Cardiac muscle cell (in vitro differentiated cells and primary cell): ENCODE results near the gene DOCK4. TPM values are rescaled to one million over a fixed set of nuclear protein-coding genes. Genes with fewer than 3 reads are reported as not detected.

Experiments used
- DNase-seq, 2 donors: peaks; one replicate each; pipeline versions ENCODE4 v3.0.0 to v3.0.0-alpha.2; 2010 to 2017; ENCODE audit warnings: low read depth in 1 of 2, low spot score in 1 of 2
- H3K27ac ChIP-seq: fragments of 200-600 bp; sonication (generic); 2 replicates; pipeline ENCODE4 v1.5.1; 2016
- H3K27me3 ChIP-seq: fragments of 200-600 bp; sonication (generic); 2 replicates; pipeline ENCODE4 v1.6.0; 2016; ENCODE audit warnings: control low read depth
- H3K36me3 ChIP-seq: fragments of 200-600 bp; sonication (generic); 2 replicates; pipeline ENCODE4 v1.5.1; 2016; ENCODE audit warnings: control low read depth
- H3K4me1 ChIP-seq: fragments of 200-600 bp; sonication (generic); 2 replicates; pipeline ENCODE4 v1.8.1; 2017; ENCODE audit warnings: low read depth, mild to moderate bottlenecking, mixed run types
- H3K4me3 ChIP-seq: fragments of 200-600 bp; sonication (generic); 2 replicates; pipeline ENCODE4 v1.5.1; 2016; ENCODE audit warnings: mild to moderate bottlenecking
- H3K9me3 ChIP-seq: fragments of 200-600 bp; sonication (generic); 2 replicates; pipeline ENCODE4 v1.5.1; 2017; ENCODE audit warnings: low read depth, mild to moderate bottlenecking, control low read depth
- CTCF ChIP-seq: IDR thresholded peaks from 2 replicates; pipeline ENCODE4 v1.5.1; 2012; ENCODE audit warnings: low read depth, mild to moderate bottlenecking, low read length
- polyA plus RNA-seq: library from polyadenylated mRNA; unstranded; fragments of >200 nt; fragmentation: Nextera tagmentation; extraction: Ambion mirVana; gene quantifications from 2 replicates; pipeline ENCODE4 v1.2.1, GENCODE V29; 2016
- total RNA-seq: library from RNA; depleted of rRNA; stranded (reverse); fragments of >200 nt; gene quantifications from 2 replicates; pipeline ENCODE4 v1.2.3, GENCODE V29; 2016

DOCK4 gene
- total and polyA plus RNA-seq, 2 experiments from 2014 or later, result 5.3 to 11.4 TPM

DNA sequence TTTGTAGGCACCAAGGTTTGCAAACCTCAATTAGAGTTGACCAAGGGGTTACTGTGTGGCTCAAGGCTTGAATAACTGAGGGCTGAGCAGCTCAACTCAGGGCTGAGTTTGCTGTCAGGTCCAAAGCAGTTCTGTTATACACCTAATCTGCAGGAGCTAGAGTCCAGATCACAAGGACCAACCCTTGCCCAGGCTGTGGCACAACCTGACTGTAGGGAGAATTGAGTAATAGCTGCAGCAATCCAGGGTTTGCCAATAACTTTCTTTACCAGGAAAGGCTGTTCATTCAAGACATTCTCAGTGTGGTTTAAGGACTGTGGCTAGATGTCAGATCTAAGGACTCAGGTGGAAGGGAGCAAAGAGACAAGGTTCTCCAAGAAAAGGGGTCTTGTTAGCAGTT is 528.4 kb downstream of the DOCK4 start:
- TF ChIP-seq CTCF, result no peak
- no peak overlapping the region for H3K27ac ChIP-seq
- H3K4me1 ChIP-seq, result no peaks in the 10 kb centered on the region
- peak in 1 of 2 donors; percentile 8 for DNase-seq
- H3K9me3 ChIP-seq, result no peaks in the 10 kb centered on the region
- no peaks in the 10 kb centered on the region for H3K36me3 ChIP-seq
- H3K27me3 ChIP-seq, result peaks cover 47% of the 10 kb centered on the region
- H3K4me3 ChIP-seq, result no peak overlapping the region

DNA sequence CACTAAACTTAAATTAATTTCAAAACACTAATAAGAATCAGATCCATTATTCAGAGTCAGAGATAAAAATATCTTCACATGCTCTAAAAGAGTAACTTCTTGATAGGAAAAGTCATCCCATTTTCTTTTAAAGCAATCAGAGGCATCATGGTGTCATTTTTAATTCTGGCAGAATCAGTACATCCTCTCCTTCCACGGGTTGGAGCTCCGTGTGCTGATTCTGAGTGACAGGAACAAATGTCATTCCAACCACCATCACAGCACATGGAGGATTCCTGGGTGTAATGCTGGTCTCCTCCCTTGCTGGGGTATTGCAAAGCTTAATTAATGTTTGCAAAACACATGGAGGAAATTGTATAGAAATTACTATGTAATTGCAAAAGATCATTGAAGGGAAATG is 529.4 kb downstream of the DOCK4 start:
- Histone ChIP-seq H3K27me3 (peaks cover 55% of the 10 kb centered on the region), H3K9me3 (no peaks in the 10 kb centered on the region), H3K27ac (no peak overlapping the region), H3K36me3 (no peaks in the 10 kb centered on the region), H3K4me3 (no peak overlapping the region), H3K4me1 (no peaks in the 10 kb centered on the region)
- DNase-seq, result no peak
- no peak for TF ChIP-seq CTCF

Other genes with a start within 250 kb of the DOCK4 start
- 15.6 and 22.6 TPM in 2 replicates for gene ZNF277, start 296 bp upstream of the DOCK4 start, total RNA-seq
- gene ZNF277, start 296 bp upstream of the DOCK4 start, polyA plus RNA-seq, result 9.8 and 13.0 TPM in 2 replicates
- gene IFRD1, start 244.1 kb upstream of the DOCK4 start, total RNA-seq, result 22.9 and 43.3 TPM in 2 replicates
- 30.8 and 46.2 TPM in 2 replicates for gene IFRD1, start 244.1 kb upstream of the DOCK4 start, polyA plus RNA-seq